SW 1271 (cell line): Measurements from ENCODE around the gene FOXD3.

Source experiments
- DNase-seq, 2 experiments: peaks; one replicate each; lab custom pipeline; 2025; lab: John Stamatoyannopoulos, UW

Gene FOXD3

DNA sequence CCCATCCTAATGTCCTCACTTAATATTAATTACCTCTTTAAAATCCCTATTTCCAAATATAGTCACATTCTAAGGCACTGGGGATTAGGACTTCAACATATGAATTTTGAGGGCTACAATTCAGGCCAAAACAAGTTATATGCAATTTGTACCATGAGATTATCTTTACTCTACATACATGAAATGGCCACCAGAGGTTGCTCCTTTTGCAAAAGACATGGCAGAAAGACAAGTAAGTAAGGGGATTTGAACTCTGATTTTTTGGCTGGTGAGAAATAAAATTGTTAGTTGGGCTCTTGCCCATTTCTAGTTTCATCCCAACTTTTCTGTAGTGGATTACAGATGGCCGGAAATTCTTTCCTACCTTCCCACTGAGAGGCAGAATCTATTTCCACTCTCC is 40.2 kb downstream of the FOXD3 start:
- no peak for DNase-seq

- no peak for DNase-seq
These were observed 40.6 kb downstream of the FOXD3 start for GRCh38 chr1:63363014-63363413.

- no peak for DNase-seq
These were observed 44.5 kb downstream of the FOXD3 start for GRCh38 chr1:63366908-63367214.

DNA sequence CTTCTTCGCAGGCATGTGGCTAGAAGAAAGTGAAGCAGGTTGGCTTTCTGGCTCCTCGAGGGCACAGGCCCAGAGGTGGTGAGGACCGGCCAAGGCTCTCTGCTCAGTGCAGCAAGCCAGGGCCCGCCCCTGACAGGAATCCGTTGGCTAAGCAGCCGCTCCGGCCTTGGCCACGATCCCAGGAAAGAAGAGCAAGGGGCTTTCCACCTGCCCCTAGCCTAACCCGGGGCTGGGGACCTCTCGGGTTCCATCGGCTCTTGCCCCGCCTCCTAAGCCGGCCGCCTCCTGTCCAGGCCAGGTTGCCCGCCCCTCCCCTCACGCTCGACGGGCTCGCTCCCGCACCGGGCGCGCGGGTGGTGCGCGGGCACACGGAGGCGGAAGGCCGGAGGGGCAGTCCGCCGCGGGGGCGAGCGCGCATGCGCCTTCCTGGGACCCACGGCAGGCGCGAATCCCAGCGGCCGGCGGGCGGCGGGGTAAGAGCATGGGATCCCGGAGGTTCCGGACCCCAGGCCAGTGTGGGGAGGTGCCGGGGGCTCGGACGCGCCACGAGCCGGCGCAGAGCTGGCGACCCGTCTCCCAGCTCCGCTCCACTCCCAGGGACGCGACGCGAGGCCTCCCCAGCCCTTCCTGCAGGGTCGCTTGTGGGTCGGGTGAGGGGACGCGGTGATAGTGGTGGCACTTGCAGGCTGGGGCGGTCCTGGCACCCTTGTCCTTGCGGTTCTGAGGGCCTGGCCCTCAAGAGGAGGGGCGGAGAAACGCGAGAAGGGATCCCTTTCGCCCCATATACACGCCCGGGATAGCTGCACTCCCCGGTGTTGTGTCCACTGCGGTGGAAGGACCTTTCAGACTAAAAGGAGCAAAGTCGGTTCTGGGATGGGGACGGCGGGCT is 45.1 kb downstream of the FOXD3 start, which contains the start of gene ALG6:
TSS of gene ALG6 (plus strand) at position 413 of the 889 bp plus-strand sequence. CDS start 3,351 bp downstream, outside the sequence.
- peak; percentile 51 to 85 for DNase-seq

GRCh38 chr1:63368131-63368530 is 45.8 kb downstream of the FOXD3 start:
- no peak for DNase-seq
